CD4-positive, alpha-beta T cell (primary cell): ENCODE results near the gene PRKN. TPM values are rescaled to one million over a fixed set of nuclear protein-coding genes. Genes with fewer than 3 reads are reported as not detected.

Experiments
- ATAC-seq: fragments of 200-7000 bp; cut with Tn5 transposase; one replicate; pipeline ENCODE4 v1.10.0; 2022; ENCODE audit warnings: mild to moderate bottlenecking; ENCODE audit not compliant: poor library complexity
- CTCF ChIA-PET: fragments of 350-600 bp; sonication (Branson Sonifier 250); formaldehyde crosslinking; loops from one replicate; lab custom pipeline; 2021; ENCODE audit warnings: antibody characterized with exemption, inconsistent platforms; lab: Charles Lee
- POLR2A ChIA-PET: fragments of 350-600 bp; sonication (Branson Sonifier 250); formaldehyde crosslinking; loops from one replicate; lab custom pipeline; 2021; ENCODE audit warnings: antibody characterized with exemption, inconsistent platforms; lab: Charles Lee
- DNase-seq, 14 experiments: peaks; one replicate each; pipeline ENCODE4 v3.0.0-alpha.2; 2013 to 2020; ENCODE audit warnings: mixed read lengths in 2 of 14
- H3K27ac ChIP-seq, 2 donors: one replicate each; pipeline versions ENCODE4 v1.5.1 to v1.7.0; 2013; ENCODE audit warnings: low read length in 2 of 2, low read depth in 1 of 2, mild to moderate bottlenecking in 1 of 2
- H3K27me3 ChIP-seq, 2 experiments: 1 replicate in 1 of 2; 2 replicates in 1 of 2; pipeline versions ENCODE4 v1.6.1 to v1.7.0; 2013; ENCODE audit warnings: low read length in 2 of 2, control low read depth in 1 of 2, mild to moderate bottlenecking in 1 of 2, moderate library complexity in 1 of 2; ENCODE audit not compliant: insufficient read depth in 2 of 2, control insufficient read depth in 1 of 2
- H3K36me3 ChIP-seq: one replicate; pipeline ENCODE4 v1.6.1; 2013; ENCODE audit warnings: low read length, control low read depth; ENCODE audit not compliant: insufficient read depth
- H3K4me1 ChIP-seq: one replicate; pipeline ENCODE4 v1.6.1; 2013; ENCODE audit warnings: low read length, control low read depth; ENCODE audit not compliant: insufficient read depth
- H3K4me3 ChIP-seq: one replicate; pipeline ENCODE4 v1.5.1; 2013; ENCODE audit warnings: mild to moderate bottlenecking, low read length, moderate library complexity
- H3K9me3 ChIP-seq, 2 experiments: 1 replicate in 1 of 2; 2 replicates in 1 of 2; pipeline versions ENCODE4 v1.6.1 to v1.7.0; 2013; ENCODE audit warnings: low read length in 2 of 2, mild to moderate bottlenecking in 2 of 2, control low read depth in 1 of 2, moderate library complexity in 1 of 2; ENCODE audit not compliant: control insufficient read depth in 1 of 2, insufficient read depth in 1 of 2
- H3K27ac Mint-ChIP-seq: one replicate; pipeline ENCODE4 v1.8.0; 2020; ENCODE audit warnings: mixed read lengths
- H3K27me3 Mint-ChIP-seq: one replicate; pipeline ENCODE4 v1.8.0; 2021; ENCODE audit warnings: mixed read lengths
- H3K36me3 Mint-ChIP-seq: one replicate; pipeline ENCODE4 v1.8.0; 2021; ENCODE audit warnings: low read depth, mixed read lengths
- H3K4me1 Mint-ChIP-seq: one replicate; pipeline ENCODE4 v1.8.0; 2021; ENCODE audit warnings: low read depth, mixed read lengths
- H3K4me3 Mint-ChIP-seq: one replicate; pipeline ENCODE4 v1.8.0; 2020; ENCODE audit warnings: mild to moderate bottlenecking, mixed read lengths
- H3K9me3 Mint-ChIP-seq: one replicate; pipeline ENCODE4 v1.8.0; 2020; ENCODE audit warnings: mixed read lengths
- intact Hi-C, 2 experiments: fragments of 100-400 bp; cut with DNase I in 1 of 2; cut with micrococcal nuclease in 1 of 2; formaldehyde crosslinking; loops; one replicate each; pipeline versions ENCODE4 v1.15.1 to v1.9.0; 2023 to 2025; cut with DNase I, micrococcal nuclease
- total RNA-seq, 174 experiments: library from RNA in 2 of 174; stranded (reverse) in 2 of 174; gene quantifications; one replicate each; pipeline ENCODE4 v1.2.3 and lab custom pipeline; 2021 to 2026
- TF ChIP-seq, protein P1 (sequence below): fragments of 200-600 bp; IDR thresholded peaks from one replicate; pipeline ENCODE4 v1.8.0; 2022; ENCODE audit warnings: antibody characterized with exemption, mild to moderate bottlenecking

The PRKN gene
- total RNA-seq, 2 experiments from 2014 or later = 5.2 to 5.4 TPM

GRCh38 chr6:162699961-162700360, 27.6 kb downstream of the PRKN start:
- ChIA-PET CTCF (interaction anchor here (0.6 kb wide), 1 partner anchor 1673 kb away, joined by 5 read pairs; no protein-coding TSS in a partner anchor), POLR2A (no interaction called here)
- no peak for ATAC-seq
- H3K36me3 Mint-ChIP-seq = no peaks in the 10 kb centered on the region
- Histone ChIP-seq H3K4me3 (no peak overlapping the region), H3K27ac (no peak overlapping the region), H3K9me3 (no peaks in the 10 kb centered on the region), H3K36me3 (no peaks in the 10 kb centered on the region), H3K27me3 (no peaks in the 10 kb centered on the region), H3K4me1 (no peaks in the 10 kb centered on the region)
- TF ChIP-seq, protein P1, sequence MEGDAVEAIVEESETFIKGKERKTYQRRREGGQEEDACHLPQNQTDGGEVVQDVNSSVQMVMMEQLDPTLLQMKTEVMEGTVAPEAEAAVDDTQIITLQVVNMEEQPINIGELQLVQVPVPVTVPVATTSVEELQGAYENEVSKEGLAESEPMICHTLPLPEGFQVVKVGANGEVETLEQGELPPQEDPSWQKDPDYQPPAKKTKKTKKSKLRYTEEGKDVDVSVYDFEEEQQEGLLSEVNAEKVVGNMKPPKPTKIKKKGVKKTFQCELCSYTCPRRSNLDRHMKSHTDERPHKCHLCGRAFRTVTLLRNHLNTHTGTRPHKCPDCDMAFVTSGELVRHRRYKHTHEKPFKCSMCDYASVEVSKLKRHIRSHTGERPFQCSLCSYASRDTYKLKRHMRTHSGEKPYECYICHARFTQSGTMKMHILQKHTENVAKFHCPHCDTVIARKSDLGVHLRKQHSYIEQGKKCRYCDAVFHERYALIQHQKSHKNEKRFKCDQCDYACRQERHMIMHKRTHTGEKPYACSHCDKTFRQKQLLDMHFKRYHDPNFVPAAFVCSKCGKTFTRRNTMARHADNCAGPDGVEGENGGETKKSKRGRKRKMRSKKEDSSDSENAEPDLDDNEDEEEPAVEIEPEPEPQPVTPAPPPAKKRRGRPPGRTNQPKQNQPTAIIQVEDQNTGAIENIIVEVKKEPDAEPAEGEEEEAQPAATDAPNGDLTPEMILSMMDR = no peak
- H3K27ac Mint-ChIP-seq = no peak overlapping the region
- H3K4me1 Mint-ChIP-seq = no peaks in the 10 kb centered on the region
- H3K4me3 Mint-ChIP-seq = no peak overlapping the region
- no peaks in the 10 kb centered on the region for H3K27me3 Mint-ChIP-seq
- intact Hi-C loops = no loop called here
- H3K9me3 Mint-ChIP-seq = no peaks in the 10 kb centered on the region
- no peak for DNase-seq

- POLR2A ChIA-PET = interaction anchor here (0.6 to 0.9 kb wide), 2 partner anchors 13 to 16 kb away, joined by 3 read pairs; no protein-coding TSS in a partner anchor
- TF ChIP-seq, protein P1 = no peak
- no peaks in the 10 kb centered on the region for H3K27me3 Mint-ChIP-seq
- intact Hi-C loops = no loop called here
- no peaks in the 10 kb centered on the region for H3K36me3 Mint-ChIP-seq
- DNase-seq (no peak), ATAC-seq (no peak)
- no peaks in the 10 kb centered on the region for H3K9me3 ChIP-seq
- no peak overlapping the region for H3K4me3 ChIP-seq
- CTCF ChIA-PET = no interaction called here
- no peak overlapping the region for H3K27ac ChIP-seq
- H3K4me3 Mint-ChIP-seq = no peak overlapping the region
- no peaks in the 10 kb centered on the region for H3K27me3 ChIP-seq
- no peak overlapping the region for H3K27ac Mint-ChIP-seq
- H3K4me1 Mint-ChIP-seq = no peaks in the 10 kb centered on the region
- H3K9me3 Mint-ChIP-seq = no peaks in the 10 kb centered on the region
- no peaks in the 10 kb centered on the region for H3K36me3 ChIP-seq
- no peaks in the 10 kb centered on the region for H3K4me1 ChIP-seq
Measured at GRCh38 chr6:162698440-162698839, 29.1 kb downstream of the PRKN start.

DNA sequence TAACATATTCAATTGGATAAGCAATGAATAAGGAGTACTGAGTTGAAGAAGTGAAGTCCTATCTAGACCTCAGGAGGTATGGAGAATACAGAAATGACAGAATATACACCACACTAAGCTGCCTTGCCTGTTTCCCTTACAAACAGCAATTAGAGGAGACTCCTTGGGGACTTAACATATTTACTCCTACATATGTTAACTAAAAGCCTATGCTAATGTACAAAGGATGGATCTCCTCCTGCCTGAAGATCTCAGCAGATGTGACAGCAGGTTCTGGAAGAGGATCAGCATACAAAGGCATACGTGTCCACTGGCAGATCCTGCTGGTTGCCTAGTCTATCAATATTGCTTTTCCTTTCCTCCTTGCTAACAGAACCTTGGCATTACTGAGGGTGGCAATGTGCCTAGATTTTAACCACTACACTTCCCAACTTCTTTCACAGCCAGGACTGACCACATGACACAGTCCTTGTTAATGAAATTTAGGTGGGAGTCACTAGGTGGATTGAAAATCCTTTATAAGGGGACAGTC, 29.6 kb downstream of the PRKN start:
- no peaks in the 10 kb centered on the region for H3K9me3 ChIP-seq
- no peaks in the 10 kb centered on the region for H3K4me1 ChIP-seq
- Mint-ChIP-seq H3K4me1 (no peaks in the 10 kb centered on the region), H3K9me3 (no peaks in the 10 kb centered on the region), H3K36me3 (no peaks in the 10 kb centered on the region), H3K4me3 (no peak overlapping the region), H3K27ac (no peak overlapping the region), H3K27me3 (no peaks in the 10 kb centered on the region)
- no peaks in the 10 kb centered on the region for H3K27me3 ChIP-seq
- intact Hi-C loops = no loop called here
- no peak overlapping the region for H3K27ac ChIP-seq
- H3K36me3 ChIP-seq = no peaks in the 10 kb centered on the region
- CTCF ChIA-PET = no interaction called here
- TF ChIP-seq, protein P1 = no peak
- DNase-seq (no peak), ATAC-seq (no peak)
- no peak overlapping the region for H3K4me3 ChIP-seq
- POLR2A ChIA-PET = no interaction called here
